PC-9 (cell line): ENCODE data around the gene ERN1.

Experiments
- CTCF ChIP-seq: fragments of 200-600 bp; sonication (generic); conservative IDR thresholded peaks from 2 replicates; pipeline ENCODE4 v1.6.1; 2017; ENCODE audit warnings: mixed run types, antibody characterized with exemption, mild to moderate bottlenecking, moderate library complexity
- EZH2 ChIP-seq: fragments of 200-600 bp; sonication (generic); IDR thresholded peaks from 2 replicates; pipeline ENCODE4 v1.8.0; 2017; ENCODE audit warnings: antibody characterized with exemption, low read depth

- no peak for TF ChIP-seq EZH2
- TF ChIP-seq CTCF: no peak
Observed at GRCh38 chr17:64147110-64148016, 17.4 kb upstream of the ERN1 start.
